HG02852 (cell line): ENCODE measurements around the gene MARCHF10.
"Not testable (repeated sequence)": the region's sequence is repeated elsewhere in the genome, so short reads cannot be mapped to it uniquely, and the experiment has no call there.

ENCODE experiments used
- ATAC-seq: cut with Tn5 transposase; IDR thresholded peaks from one replicate; pipeline ENCODE4 v1.9.1; 2021; ENCODE audit warnings: mild to moderate bottlenecking, moderate library complexity; ENCODE audit not compliant: unreplicated experiment

MARCHF10 gene

GRCh38 chr17:62700964-62701705 is 107.0 kb downstream of the MARCHF10 start:
- no peak for ATAC-seq

- not testable (repeated sequence) for ATAC-seq
Measured at GRCh38 chr17:62698459-62698858, 109.7 kb downstream of the MARCHF10 start.

GRCh38 chr17:62696726-62697490 is 111.2 kb downstream of the MARCHF10 start:
- no peak for ATAC-seq

GRCh38 chr17:62696256-62696655 is 111.9 kb downstream of the MARCHF10 start:
- no peak for ATAC-seq

GRCh38 chr17:62695093-62695738 is 112.9 kb downstream of the MARCHF10 start:
- ATAC-seq = not testable (repeated sequence)

GRCh38 chr17:62693616-62694409 is 114.3 kb downstream of the MARCHF10 start:
- ATAC-seq = no peak

GRCh38 chr17:62692721-62693431 is 115.2 kb downstream of the MARCHF10 start:
- ATAC-seq = no peak

- ATAC-seq = no peak
Measured at GRCh38 chr17:62692159-62692651, 115.9 kb downstream of the MARCHF10 start.

GRCh38 chr17:62691589-62691915 is 116.6 kb downstream of the MARCHF10 start:
- ATAC-seq = not testable (repeated sequence)

- no peak for ATAC-seq
Measured at GRCh38 chr17:62690168-62690897, 117.8 kb downstream of the MARCHF10 start.

GRCh38 chr17:62689441-62690167 is 118.5 kb downstream of the MARCHF10 start:
- no peak for ATAC-seq

- ATAC-seq = no peak
Measured at GRCh38 chr17:62688398-62689160, 119.5 kb downstream of the MARCHF10 start.

- no peak for ATAC-seq
Measured at GRCh38 chr17:62687997-62688396, 120.1 kb downstream of the MARCHF10 start.

- no peak for ATAC-seq
Measured at GRCh38 chr17:62684179-62684578, 123.9 kb downstream of the MARCHF10 start.

- no peak for ATAC-seq
Measured at GRCh38 chr17:62681939-62682381, 126.2 kb downstream of the MARCHF10 start.

- ATAC-seq = no peak
Measured at GRCh38 chr17:62681061-62681938, 126.8 kb downstream of the MARCHF10 start.

GRCh38 chr17:62680541-62681052 is 127.5 kb downstream of the MARCHF10 start:
- ATAC-seq = no peak
